A673 (cell line): ENCODE results near the gene HMGN3.

ENCODE experiments used
- EZH2 ChIP-seq: fragments of 200-600 bp; sonication (generic); IDR thresholded peaks from 2 replicates; pipeline ENCODE4 v1.6.1; 2017; ENCODE audit warnings: borderline replicate concordance, low read depth, mild to moderate bottlenecking, mixed read lengths, antibody characterized with exemption, low read length; ENCODE audit not compliant: poor library complexity, severe bottlenecking
- TF ChIP-seq, protein P1 (sequence below): fragments of 300-800, 200-600 bp; sonication (generic); conservative IDR thresholded peaks from 2 replicates; pipeline ENCODE4 v1.5.1; 2017; ENCODE audit warnings: low read depth, mild to moderate bottlenecking, antibody characterized with exemption, low read length, moderate library complexity, mixed read lengths

DNA sequence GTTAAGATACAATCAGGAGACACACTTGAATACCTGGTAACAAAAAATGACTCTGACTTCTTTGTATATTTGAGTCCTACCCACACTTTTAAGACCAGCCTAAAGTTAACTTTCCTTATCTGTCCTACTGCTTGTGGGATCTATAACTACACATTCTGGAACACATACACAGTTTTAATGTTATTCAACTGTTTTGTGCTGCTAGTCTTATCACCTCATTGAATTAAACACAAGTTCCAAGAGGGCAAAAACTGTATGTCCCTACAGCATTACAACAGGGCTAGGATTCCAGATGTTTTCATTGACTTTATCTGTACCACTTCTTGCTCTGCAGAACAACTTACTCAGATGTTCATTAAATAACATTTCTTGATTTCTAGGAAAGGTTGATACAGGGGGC, 2.8 kb downstream of the HMGN3 start:
- TF ChIP-seq, protein P1, sequence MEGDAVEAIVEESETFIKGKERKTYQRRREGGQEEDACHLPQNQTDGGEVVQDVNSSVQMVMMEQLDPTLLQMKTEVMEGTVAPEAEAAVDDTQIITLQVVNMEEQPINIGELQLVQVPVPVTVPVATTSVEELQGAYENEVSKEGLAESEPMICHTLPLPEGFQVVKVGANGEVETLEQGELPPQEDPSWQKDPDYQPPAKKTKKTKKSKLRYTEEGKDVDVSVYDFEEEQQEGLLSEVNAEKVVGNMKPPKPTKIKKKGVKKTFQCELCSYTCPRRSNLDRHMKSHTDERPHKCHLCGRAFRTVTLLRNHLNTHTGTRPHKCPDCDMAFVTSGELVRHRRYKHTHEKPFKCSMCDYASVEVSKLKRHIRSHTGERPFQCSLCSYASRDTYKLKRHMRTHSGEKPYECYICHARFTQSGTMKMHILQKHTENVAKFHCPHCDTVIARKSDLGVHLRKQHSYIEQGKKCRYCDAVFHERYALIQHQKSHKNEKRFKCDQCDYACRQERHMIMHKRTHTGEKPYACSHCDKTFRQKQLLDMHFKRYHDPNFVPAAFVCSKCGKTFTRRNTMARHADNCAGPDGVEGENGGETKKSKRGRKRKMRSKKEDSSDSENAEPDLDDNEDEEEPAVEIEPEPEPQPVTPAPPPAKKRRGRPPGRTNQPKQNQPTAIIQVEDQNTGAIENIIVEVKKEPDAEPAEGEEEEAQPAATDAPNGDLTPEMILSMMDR: no peak
- no peak for TF ChIP-seq EZH2
